Globus pallidus (tissue), 1 donor: Measurements from ENCODE around the gene POLR1A.

Experiments
- DNase-seq: peaks from one replicate; pipeline ENCODE4 v3.0.0-alpha.2; 2015; ENCODE audit warnings: low spot score

POLR1A gene

DNA sequence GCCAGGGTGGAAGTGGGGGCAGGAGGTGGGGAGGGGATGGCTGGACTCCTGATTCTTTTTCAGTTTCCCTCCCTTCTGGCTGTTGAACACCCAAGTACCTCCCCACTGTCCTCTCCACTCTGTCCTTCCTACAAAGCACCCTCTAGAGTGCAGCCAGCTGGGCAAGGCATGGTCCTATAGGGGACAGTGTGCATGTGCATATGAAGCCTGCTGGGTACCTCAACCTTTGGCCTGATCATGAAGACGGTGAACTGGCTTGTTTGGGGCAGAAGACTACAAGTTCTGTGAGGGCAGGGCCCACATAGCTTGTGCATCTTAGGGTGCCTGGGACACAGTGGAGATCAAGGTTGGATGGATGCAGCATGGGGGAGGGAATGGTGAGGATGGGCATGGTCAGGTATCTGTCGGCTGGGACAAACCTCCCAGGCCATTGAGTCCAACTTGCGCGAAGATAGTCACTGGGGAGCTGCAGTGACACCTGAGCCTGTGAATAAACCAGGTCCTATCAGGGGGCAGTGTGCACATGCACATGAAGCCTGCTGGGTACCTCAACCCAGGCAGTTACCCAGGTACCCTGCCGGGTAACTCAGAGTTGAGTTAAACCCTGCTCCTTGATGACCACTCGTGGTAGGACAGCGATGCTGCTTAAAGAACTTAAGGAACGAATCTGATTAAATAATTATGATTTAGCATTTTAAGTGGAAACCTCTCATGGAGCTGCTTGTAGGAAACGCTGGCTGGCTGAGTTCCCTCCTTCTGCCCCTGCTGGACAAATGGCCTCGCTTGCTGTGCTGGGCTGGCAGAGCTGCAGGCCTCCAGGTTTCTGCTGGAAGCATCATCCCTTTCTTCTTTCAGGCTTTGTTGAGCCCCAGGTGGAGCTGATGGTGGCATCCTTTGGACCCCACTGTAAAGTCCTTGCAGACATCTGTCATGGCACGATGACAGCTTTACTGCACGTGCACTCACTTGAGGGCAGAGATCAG is 84.0 kb downstream of the POLR1A start:
- DNase-seq: no peak

DNA sequence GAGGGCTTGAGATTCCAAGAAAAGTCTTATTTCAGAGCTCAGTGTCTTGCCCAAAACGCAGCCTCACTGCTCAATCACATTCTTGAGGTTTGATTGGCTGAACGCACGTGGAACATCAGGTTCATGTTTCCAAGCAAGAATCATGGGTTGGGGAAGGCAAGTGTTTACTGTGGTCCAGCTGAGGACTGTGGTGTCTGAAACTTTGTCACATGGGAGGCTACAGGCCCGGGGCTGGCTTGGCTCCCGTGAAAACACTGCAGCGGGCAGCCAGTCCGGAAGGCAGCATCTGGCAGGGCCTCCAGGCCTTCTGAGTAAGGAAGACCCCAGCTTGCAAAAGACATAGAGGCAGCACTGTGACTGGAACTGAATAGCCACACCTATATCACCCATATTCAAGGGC is 84.7 kb downstream of the POLR1A start:
- DNase-seq: peak; percentile 92

DNA sequence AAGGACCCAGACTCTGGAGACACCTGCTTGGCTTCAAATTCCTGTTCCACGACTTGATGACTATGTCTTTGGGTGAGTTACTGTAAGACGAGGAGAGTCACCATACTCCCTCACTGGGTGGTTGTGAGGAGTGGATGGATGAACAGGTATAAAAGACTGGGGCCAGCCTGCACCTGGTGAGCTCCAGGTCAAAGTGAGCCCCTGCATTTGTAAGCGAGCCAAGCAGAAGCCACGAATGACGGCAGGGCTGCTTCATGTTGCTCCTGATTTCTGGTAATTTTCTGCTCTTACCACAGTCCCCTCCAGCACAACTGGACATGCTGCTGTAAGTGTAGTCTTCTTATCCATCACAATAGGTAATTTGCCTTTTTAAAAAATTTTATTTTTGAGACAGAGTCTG is 86.6 kb downstream of the POLR1A start:
- no peak for DNase-seq

DNA sequence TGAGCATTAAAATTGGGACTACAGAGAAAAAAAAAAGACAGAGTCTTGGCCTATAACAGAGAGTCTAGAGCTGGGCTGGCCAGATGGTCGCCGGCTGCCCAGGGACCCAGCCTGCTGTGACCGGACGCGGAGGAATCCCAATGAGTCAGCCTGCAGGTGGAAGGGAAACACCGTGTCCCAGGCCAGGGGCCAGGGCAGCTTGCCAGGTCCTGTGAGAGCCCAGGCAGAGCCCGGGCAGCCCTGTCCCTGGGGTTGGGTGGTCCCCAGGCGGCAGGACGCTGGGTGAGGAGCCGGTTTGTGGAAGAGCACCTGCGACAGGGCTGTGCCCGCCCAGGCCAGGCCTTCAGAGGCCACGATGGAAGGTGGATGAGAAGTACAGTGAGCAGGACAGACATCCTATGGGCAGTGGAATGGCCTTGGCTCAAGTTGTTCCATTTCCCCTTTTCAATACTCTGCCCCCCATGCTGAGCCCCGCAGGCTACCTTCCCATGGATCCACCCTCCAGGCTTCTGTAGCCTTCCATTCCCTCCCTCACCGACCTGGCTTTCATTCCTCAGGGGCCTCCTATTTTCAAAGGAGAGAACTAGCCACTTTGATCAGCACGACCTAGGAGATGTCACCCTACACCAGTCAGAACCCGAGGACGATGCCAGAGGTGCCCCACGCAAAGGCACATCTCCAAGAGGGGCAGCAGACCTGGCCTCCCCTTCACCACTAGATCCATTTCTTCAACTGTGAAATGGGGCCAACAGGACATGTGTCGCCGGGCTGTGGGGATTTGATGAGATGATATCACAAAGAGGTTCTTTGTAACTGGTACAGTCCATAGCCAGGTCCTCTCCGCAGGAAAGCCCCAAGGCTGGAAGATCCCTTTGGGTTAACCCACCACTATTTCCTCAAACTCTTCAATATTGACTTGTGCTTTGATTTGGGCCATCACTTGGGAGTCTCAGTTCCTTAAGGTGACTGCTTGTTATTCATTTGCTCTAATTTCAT is 87.5 kb downstream of the POLR1A start:
- DNase-seq: no peak

DNA sequence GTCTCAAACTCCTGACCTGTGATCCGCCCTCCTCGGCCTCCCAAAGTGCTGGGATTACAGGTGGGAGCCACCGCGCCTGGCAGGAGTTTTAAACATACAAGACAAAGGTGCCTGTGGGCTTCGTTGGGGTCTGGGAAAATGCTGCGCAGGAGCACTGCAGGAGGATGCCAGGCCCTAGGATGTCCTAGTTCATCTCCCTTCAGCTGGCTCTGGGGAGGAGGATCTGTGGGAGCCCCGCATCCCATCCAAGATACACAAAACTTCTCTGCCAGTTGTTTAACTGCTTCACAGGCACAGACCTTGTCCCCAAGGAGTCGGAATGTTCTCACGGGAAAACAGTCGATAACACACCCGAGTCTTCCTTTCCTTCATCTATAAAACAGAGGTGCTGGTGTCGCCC is 89.1 kb downstream of the POLR1A start:
- DNase-seq: no peak

DNA sequence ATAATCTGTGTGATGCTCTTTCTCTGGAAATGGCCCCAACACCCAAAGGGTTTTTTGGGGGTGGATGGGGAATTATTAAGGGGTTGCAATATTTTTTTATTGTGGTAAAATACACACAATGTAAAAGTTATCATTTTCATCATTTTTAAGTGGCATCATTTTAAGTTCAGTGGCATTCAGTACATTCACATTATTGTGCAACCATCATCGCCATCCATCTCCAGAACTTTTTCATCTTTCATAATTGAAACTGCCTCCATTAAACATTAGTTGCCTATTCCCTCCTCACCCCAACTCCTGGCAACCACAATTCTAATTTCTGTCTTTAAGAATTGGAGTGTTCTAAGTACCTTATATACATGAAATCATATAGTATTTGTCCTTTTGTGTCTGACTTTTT is 90.0 kb downstream of the POLR1A start:
- DNase-seq: no peak

- no peak for DNase-seq
Measured at GRCh38 chr2:86015006-86015405, 90.7 kb downstream of the POLR1A start.

- DNase-seq: no peak
Measured at GRCh38 chr2:86014493-86014892, 91.2 kb downstream of the POLR1A start.

- no peak for DNase-seq
Measured at GRCh38 chr2:86012007-86012712, 93.5 kb downstream of the POLR1A start.

DNA sequence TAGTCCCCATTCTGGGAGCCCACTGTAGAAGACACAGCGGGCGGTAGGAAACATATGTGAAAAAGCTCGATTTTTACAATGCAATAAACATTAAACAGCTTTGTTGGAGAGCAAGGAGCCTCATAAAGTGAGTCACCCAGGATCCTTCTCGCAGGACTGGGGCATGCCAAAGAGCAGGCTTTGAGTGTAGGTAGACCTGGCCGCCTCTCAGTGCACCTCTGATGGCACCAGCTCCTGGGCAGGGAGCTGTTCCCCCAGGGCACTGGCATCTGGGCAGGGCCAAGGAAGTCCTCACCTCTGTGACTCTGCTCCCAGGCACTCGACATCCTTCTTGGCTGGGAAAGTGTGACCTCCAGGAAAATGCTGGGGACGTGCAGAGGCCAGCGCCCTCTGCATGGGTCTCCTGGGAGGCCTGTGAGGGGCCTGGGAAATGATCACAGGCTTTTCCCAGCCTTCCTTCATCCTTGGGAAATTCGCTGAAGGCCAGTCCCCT is 94.2 kb downstream of the POLR1A start:
- DNase-seq: no peak

DNA sequence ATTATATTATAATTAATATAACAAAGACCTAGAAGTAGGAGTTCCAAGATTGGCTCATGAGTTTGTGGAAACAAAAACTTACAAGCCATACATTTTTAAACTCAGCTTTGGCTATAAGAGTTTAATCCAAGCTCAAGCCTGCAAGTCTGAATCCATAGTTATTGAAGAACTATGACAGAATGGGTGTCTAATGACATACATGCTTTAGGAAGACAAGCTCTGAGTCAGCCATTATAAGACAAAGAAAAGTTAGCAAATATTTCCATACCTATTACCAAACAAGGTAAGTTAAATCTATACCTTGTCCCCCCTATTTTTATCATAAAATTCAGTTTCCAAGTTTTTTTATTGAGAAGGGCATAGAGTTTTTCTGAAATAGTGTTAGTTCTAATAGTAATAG is 95.6 kb downstream of the POLR1A start:
- DNase-seq: no peak

GRCh38 chr2:86006524-86006923 is 99.2 kb downstream of the POLR1A start:
- no peak for DNase-seq

DNA sequence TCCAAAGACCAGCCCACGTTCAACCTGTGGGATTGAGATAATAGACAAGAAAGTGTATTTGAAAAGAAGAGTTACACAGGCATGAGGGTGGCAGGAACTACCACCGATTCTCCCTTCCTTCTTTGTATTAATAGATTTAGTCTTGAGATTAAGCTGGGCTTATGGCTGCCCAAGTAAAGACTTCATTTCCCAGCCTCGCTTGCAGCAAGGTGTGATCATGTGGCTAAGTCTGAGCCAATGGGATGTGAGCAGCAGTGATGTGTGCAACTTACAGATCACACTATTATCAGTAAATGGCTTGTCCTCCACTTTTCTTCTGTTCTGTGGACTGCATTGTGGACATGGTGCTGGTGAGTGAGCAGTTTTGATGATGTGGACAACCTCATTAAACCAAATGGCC is 101.7 kb downstream of the POLR1A start:
- DNase-seq: no peak

DNA sequence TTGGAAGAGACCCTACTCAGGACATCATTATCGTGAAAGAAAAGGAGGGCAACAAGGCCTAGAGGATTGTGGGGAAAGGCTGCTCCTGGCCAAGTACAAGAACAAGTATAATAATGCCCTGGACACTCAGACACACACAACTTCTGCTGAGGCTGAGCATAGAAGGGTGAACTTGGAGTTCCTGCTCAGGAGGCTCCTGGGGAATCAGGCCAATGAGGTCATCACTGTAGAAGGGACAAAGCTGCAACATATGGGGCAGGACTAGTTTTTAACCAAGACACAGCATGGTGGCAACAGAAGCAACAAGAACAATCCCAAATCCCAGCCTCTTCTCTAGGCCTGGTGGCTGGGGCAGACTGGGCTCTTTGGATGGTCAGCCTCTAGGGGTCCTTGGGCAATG is 102.6 kb downstream of the POLR1A start:
- no peak for DNase-seq

- no peak for DNase-seq
Measured at GRCh38 chr2:86002375-86002774, 103.3 kb downstream of the POLR1A start.

- DNase-seq: no peak
Measured at GRCh38 chr2:86001326-86001725, 104.4 kb downstream of the POLR1A start.

GRCh38 chr2:86000938-86001312 is 104.8 kb downstream of the POLR1A start:
- no peak for DNase-seq

GRCh38 chr2:86000131-86000937 is 105.4 kb downstream of the POLR1A start:
- no peak for DNase-seq

- peak; percentile 33 for DNase-seq
Measured at GRCh38 chr2:85999061-85999831, 106.4 kb downstream of the POLR1A start.
